GM23338 (cell line): Measurements from ENCODE around the gene TRAF2. TPM values are rescaled to one million over a fixed set of nuclear protein-coding genes. Genes with fewer than 3 reads are reported as not detected.

Experiments used
- ATAC-seq: fragments of 200-7000 bp; cut with Tn5 transposase; 3 replicates; pipeline ENCODE4 v1.9.1; 2020
- DNase-seq: peaks from one replicate; pipeline ENCODE4 v3.0.0-alpha.2; 2015; ENCODE audit warnings: low spot score
- H2AFZ ChIP-seq: fragments of 200-600 bp; sonication (generic); 2 replicates; pipeline ENCODE4 v1.8.0; 2016; ENCODE audit warnings: antibody characterized with exemption, mild to moderate bottlenecking, moderate library complexity
- H3F3A ChIP-seq: fragments of 200-600 bp; sonication (generic); replicated peaks from 2 replicates; pipeline ENCODE4 v1.8.0; 2017; ENCODE audit warnings: antibody characterized with exemption, mixed run types, low read depth
- H3K27ac ChIP-seq: fragments of 200-600 bp; sonication (generic); 2 replicates; pipeline ENCODE4 v1.6.1; 2016; ENCODE audit warnings: low read depth
- H3K27me3 ChIP-seq: fragments of 200-600 bp; sonication (generic); 2 replicates; pipeline ENCODE4 v1.8.0; 2016; ENCODE audit warnings: mild to moderate bottlenecking, mixed run types, moderate library complexity; ENCODE audit not compliant: insufficient read depth
- H3K36me3 ChIP-seq: fragments of 200-600 bp; sonication (generic); 2 replicates; pipeline ENCODE4 v1.8.0; 2016; ENCODE audit warnings: mild to moderate bottlenecking; ENCODE audit not compliant: insufficient read depth
- H3K4me1 ChIP-seq: fragments of 200-600 bp; sonication (generic); 2 replicates; pipeline ENCODE4 v1.8.0; 2016; ENCODE audit warnings: mild to moderate bottlenecking, moderate library complexity; ENCODE audit not compliant: insufficient read depth
- H3K4me2 ChIP-seq: fragments of 200-600 bp; sonication (generic); 2 replicates; pipeline ENCODE4 v1.7.1; 2017; ENCODE audit warnings: mixed run types
- H3K4me3 ChIP-seq: fragments of 200-600 bp; sonication (generic); 2 replicates; pipeline ENCODE4 v1.6.1; 2016; ENCODE audit warnings: mixed run types
- H3K79me2 ChIP-seq: fragments of 200-600 bp; sonication (generic); replicated peaks from 2 replicates; pipeline ENCODE4 v1.8.0; 2017; ENCODE audit warnings: mild to moderate bottlenecking; ENCODE audit not compliant: insufficient read depth
- H3K9me2 ChIP-seq: fragments of 200-600 bp; sonication (generic); 2 replicates; pipeline ENCODE4 v1.8.0; 2017; ENCODE audit not compliant: insufficient read depth
- H4K20me1 ChIP-seq: fragments of 200-600 bp; sonication (generic); replicated peaks from 2 replicates; pipeline ENCODE4 v1.8.0; 2017; ENCODE audit warnings: mild to moderate bottlenecking; ENCODE audit not compliant: insufficient read depth
- H3K27ac Mint-ChIP-seq: 2 replicates; pipeline ENCODE4 v1.8.0; 2020; ENCODE audit warnings: inconsistent platforms, mild to moderate bottlenecking, moderate library complexity, mixed read lengths
- H3K27me3 Mint-ChIP-seq: 3 replicates; pipeline ENCODE4 v1.8.0; 2022; ENCODE audit warnings: low read depth, mild to moderate bottlenecking, moderate library complexity, mixed read lengths, inconsistent platforms; ENCODE audit not compliant: insufficient read depth, poor library complexity
- H3K36me3 Mint-ChIP-seq: 3 replicates; pipeline ENCODE4 v1.8.0; 2021; ENCODE audit warnings: low read depth, mild to moderate bottlenecking, inconsistent platforms, moderate library complexity, mixed read lengths
- H3K4me1 Mint-ChIP-seq: 3 replicates; pipeline ENCODE4 v1.8.0; 2020; ENCODE audit warnings: mild to moderate bottlenecking, inconsistent platforms, mixed read lengths
- H3K4me3 Mint-ChIP-seq: 3 replicates; pipeline ENCODE4 v1.8.0; 2021; ENCODE audit warnings: moderate library complexity, mild to moderate bottlenecking, inconsistent platforms, mixed read lengths
- H3K9me3 Mint-ChIP-seq: 3 replicates; pipeline ENCODE4 v1.8.0; 2020; ENCODE audit warnings: moderate library complexity, mild to moderate bottlenecking, inconsistent platforms, mixed read lengths
- CTCF ChIP-seq, 2 experiments: fragments of 200-600 bp in 1 of 2; sonication (generic) in 1 of 2; conservative IDR thresholded peaks; 2 replicates each; pipeline versions ENCODE4 v1.5.1 to v1.6.1; 2016 to 2017; ENCODE audit warnings: antibody characterized with exemption in 2 of 2, low read depth in 2 of 2, mild to moderate bottlenecking in 2 of 2, moderate library complexity in 1 of 2
- JUNB ChIP-seq: IDR thresholded peaks from one replicate; pipeline ENCODE4 v1.6.1; 2016; ENCODE audit warnings: antibody characterized with exemption; ENCODE audit not compliant: unreplicated experiment
- POLR2AphosphoS5 ChIP-seq: IDR thresholded peaks from 2 replicates; pipeline ENCODE4 v1.6.1; 2016; ENCODE audit warnings: antibody characterized with exemption, low read depth
- polyA plus RNA-seq: library from polyadenylated mRNA; unstranded; fragments of >200 nt; fragmentation: Nextera tagmentation; extraction: Ambion mirVana; gene quantifications from 2 replicates; pipeline ENCODE4 v1.2.1, GENCODE V29; 2016
- total RNA-seq: library from RNA; depleted of rRNA; stranded (reverse); fragments of >200 nt; shearing (Covaris generic); gene quantifications from 2 replicates; pipeline ENCODE4 v1.2.3, GENCODE V29; 2014
- TF ChIP-seq, protein P1 (sequence below): fragments of 250-450 bp; sonication (Bioruptor Pico); IDR thresholded peaks from 2 replicates; pipeline ENCODE4 v1.5.0; 2020; ENCODE audit warnings: mild to moderate bottlenecking, moderate library complexity

Gene TRAF2
- total and polyA plus RNA-seq, 2 experiments from 2014 or later, result 25.4 to 39.9 TPM

- no peaks in the 10 kb centered on the region for H3K27me3 ChIP-seq
- no peak for DNase-seq
- peaks cover 3% of the 10 kb centered on the region; the same call in 1 of the 2 replicates for H3K4me1 ChIP-seq
- Mint-ChIP-seq H3K27ac (no peak overlapping the region), H3K27me3 (peaks cover 13% of the 10 kb centered on the region), H3K4me1 (peaks cover 5% of the 10 kb centered on the region), H3K36me3 (peaks cover 57% of the 10 kb centered on the region), H3K9me3 (peaks cover 20% of the 10 kb centered on the region), H3K4me3 (no peak overlapping the region)
- H3K27ac ChIP-seq, result no peak overlapping the region
- H3K4me2 ChIP-seq, result no peak overlapping the region
- H2AFZ ChIP-seq, result no peak overlapping the region
- peaks cover 20% of the 10 kb centered on the region for H4K20me1 ChIP-seq
- peaks cover 13% of the 10 kb centered on the region for H3K36me3 ChIP-seq
- H3K79me2 ChIP-seq, result peaks cover 21% of the 10 kb centered on the region
- TF ChIP-seq POLR2AphosphoS5 (no peak), CTCF (conservative IDR thresholded peaks at IDR 0.05; ENCODE audit: low read depth in 2 of 2) (no peak), JUNB (no peak)
- TF ChIP-seq, protein P1, sequence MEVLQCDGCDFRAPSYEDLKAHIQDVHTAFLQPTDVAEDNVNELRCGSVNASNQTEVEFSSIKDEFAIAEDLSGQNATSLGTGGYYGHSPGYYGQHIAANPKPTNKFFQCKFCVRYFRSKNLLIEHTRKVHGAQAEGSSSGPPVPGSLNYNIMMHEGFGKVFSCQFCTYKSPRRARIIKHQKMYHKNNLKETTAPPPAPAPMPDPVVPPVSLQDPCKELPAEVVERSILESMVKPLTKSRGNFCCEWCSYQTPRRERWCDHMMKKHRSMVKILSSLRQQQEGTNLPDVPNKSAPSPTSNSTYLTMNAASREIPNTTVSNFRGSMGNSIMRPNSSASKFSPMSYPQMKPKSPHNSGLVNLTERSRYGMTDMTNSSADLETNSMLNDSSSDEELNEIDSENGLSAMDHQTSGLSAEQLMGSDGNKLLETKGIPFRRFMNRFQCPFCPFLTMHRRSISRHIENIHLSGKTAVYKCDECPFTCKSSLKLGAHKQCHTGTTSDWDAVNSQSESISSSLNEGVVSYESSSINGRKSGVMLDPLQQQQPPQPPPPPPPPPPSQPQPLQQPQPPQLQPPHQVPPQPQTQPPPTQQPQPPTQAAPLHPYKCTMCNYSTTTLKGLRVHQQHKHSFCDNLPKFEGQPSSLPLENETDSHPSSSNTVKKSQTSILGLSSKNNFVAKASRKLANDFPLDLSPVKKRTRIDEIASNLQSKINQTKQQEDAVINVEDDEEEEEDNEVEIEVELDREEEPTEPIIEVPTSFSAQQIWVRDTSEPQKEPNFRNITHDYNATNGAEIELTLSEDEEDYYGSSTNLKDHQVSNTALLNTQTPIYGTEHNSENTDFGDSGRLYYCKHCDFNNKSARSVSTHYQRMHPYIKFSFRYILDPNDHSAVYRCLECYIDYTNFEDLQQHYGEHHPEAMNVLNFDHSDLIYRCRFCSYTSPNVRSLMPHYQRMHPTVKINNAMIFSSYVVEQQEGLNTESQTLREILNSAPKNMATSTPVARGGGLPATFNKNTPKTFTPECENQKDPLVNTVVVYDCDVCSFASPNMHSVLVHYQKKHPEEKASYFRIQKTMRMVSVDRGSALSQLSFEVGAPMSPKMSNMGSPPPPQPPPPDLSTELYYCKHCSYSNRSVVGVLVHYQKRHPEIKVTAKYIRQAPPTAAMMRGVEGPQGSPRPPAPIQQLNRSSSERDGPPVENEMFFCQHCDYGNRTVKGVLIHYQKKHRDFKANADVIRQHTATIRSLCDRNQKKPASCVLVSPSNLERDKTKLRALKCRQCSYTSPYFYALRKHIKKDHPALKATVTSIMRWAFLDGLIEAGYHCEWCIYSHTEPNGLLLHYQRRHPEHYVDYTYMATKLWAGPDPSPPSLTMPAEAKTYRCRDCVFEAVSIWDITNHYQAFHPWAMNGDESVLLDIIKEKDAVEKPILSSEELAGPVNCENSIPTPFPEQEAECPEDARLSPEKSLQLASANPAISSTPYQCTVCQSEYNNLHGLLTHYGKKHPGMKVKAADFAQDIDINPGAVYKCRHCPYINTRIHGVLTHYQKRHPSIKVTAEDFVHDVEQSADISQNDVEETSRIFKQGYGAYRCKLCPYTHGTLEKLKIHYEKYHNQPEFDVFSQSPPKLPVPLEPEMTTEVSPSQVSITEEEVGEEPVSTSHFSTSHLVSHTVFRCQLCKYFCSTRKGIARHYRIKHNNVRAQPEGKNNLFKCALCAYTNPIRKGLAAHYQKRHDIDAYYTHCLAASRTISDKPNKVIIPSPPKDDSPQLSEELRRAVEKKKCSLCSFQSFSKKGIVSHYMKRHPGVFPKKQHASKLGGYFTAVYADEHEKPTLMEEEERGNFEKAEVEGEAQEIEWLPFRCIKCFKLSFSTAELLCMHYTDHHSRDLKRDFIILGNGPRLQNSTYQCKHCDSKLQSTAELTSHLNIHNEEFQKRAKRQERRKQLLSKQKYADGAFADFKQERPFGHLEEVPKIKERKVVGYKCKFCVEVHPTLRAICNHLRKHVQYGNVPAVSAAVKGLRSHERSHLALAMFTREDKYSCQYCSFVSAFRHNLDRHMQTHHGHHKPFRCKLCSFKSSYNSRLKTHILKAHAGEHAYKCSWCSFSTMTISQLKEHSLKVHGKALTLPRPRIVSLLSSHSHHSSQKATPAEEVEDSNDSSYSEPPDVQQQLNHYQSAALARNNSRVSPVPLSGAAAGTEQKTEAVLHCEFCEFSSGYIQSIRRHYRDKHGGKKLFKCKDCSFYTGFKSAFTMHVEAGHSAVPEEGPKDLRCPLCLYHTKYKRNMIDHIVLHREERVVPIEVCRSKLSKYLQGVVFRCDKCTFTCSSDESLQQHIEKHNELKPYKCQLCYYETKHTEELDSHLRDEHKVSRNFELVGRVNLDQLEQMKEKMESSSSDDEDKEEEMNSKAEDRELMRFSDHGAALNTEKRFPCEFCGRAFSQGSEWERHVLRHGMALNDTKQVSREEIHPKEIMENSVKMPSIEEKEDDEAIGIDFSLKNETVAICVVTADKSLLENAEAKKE, result no peak
- H3K4me3 ChIP-seq, result no peak overlapping the region
- no peak for ATAC-seq
- peaks cover 4% of the 10 kb centered on the region; the same call in 1 of the 2 replicates for H3K9me2 ChIP-seq
- H3F3A ChIP-seq, result 0 out of 2 replicates have a peak, but pooled peaks cover 2% of the 10 kb centered on the region
Observed at GRCh38 chr9:136863623-136864273, 22.6 kb upstream of the TRAF2 start.
